ENCODE measurements around the gene SNCAIP. TPM values are rescaled to one million over a fixed set of nuclear protein-coding genes. Genes with fewer than 3 reads are reported as not detected.

SNCAIP gene
- total RNA-seq, 2 donors from 2014 or later: 8.1 to 9.5 TPM

GRCh38 chr5:122465031-122465577 lies 153.1 kb downstream of the SNCAIP start:
- Histone ChIP-seq H3K4me1 (no peaks in the 10 kb centered on the region), H3K4me3 (no peak overlapping the region), H3K27ac (no peak overlapping the region), H3K36me3 (no peaks in the 10 kb centered on the region), H3K9me3 (no peaks in the 10 kb centered on the region), H3K27me3 (no peaks in the 10 kb centered on the region)
- no peak for TF ChIP-seq CTCF (IDR thresholded peaks at IDR 0.05)
- no peak for DNase-seq (ENCODE audit: low spot score)

- no peak overlapping the region for H3K27ac ChIP-seq
- H3K4me3 ChIP-seq: no peak overlapping the region
- no peaks in the 10 kb centered on the region for H3K36me3 ChIP-seq
- H3K9me3 ChIP-seq: no peaks in the 10 kb centered on the region
- H3K27me3 ChIP-seq: no peaks in the 10 kb centered on the region
- H3K4me1 ChIP-seq: no peaks in the 10 kb centered on the region
- no peak for TF ChIP-seq CTCF (IDR thresholded peaks at IDR 0.05)
- no peak for DNase-seq (ENCODE audit: low spot score)
These were observed 154.0 kb downstream of the SNCAIP start for GRCh38 chr5:122465994-122466393.

- Histone ChIP-seq H3K4me3 (no peak overlapping the region), H3K4me1 (no peaks in the 10 kb centered on the region), H3K36me3 (no peaks in the 10 kb centered on the region), H3K27ac (no peak overlapping the region), H3K27me3 (no peaks in the 10 kb centered on the region), H3K9me3 (no peaks in the 10 kb centered on the region)
- TF ChIP-seq CTCF (IDR thresholded peaks at IDR 0.05): no peak
- DNase-seq (ENCODE audit: low spot score): no peak
These were observed 156.5 kb downstream of the SNCAIP start for GRCh38 chr5:122468351-122469116.

- Histone ChIP-seq H3K27me3 (no peaks in the 10 kb centered on the region), H3K36me3 (no peaks in the 10 kb centered on the region), H3K4me3 (no peak overlapping the region), H3K9me3 (no peaks in the 10 kb centered on the region), H3K4me1 (no peaks in the 10 kb centered on the region), H3K27ac (no peak overlapping the region)
- no peak for TF ChIP-seq CTCF (IDR thresholded peaks at IDR 0.05)
- no peak for DNase-seq (ENCODE audit: low spot score)
These were observed 157.4 kb downstream of the SNCAIP start for GRCh38 chr5:122469384-122469919.

- H3K27ac ChIP-seq: no peak overlapping the region
- H3K4me3 ChIP-seq: no peak overlapping the region
- no peaks in the 10 kb centered on the region for H3K9me3 ChIP-seq
- no peaks in the 10 kb centered on the region for H3K27me3 ChIP-seq
- TF ChIP-seq CTCF (IDR thresholded peaks at IDR 0.05): no peak
- DNase-seq (ENCODE audit: low spot score): no peak
- H3K36me3 ChIP-seq: no peaks in the 10 kb centered on the region
- H3K4me1 ChIP-seq: no peaks in the 10 kb centered on the region
These were observed 158.3 kb downstream of the SNCAIP start for GRCh38 chr5:122470365-122470764.

Data from right atrium auricular region (tissue), 2 donors.